ENCODE measurements around the gene HPSE2. TPM values are rescaled to one million over a fixed set of nuclear protein-coding genes. Genes with fewer than 3 reads are reported as not detected.

HPSE2 gene
- total RNA-seq, 1 donor from 2014 or later = not detected

GRCh38 chr10:98684019-98684899 is 551.4 kb downstream of the HPSE2 start:
- intact Hi-C loops (cut with DNase I) = no loop called here

GRCh38 chr10:98676895-98677294 is 558.8 kb downstream of the HPSE2 start:
- Histone ChIP-seq H3K27me3 (no peaks in the 10 kb centered on the region), H3K36me3 (no peaks in the 10 kb centered on the region), H3K4me1 (no peaks in the 10 kb centered on the region), H3K4me3 (no peak overlapping the region), H3K9me3 (no peaks in the 10 kb centered on the region), H3K27ac (no peak overlapping the region)
- no peak for DNase-seq (ENCODE audit: low spot score in 2 of 2)
- intact Hi-C loops (cut with DNase I) = no loop called here
- no peak for TF ChIP-seq CTCF (IDR thresholded peaks at IDR 0.05)

More at GRCh38 chr10:98684019-98684899, 551.4 kb downstream of the HPSE2 start:
- H3K36me3 ChIP-seq = no peaks in the 10 kb centered on the region
- no peak for TF ChIP-seq CTCF (IDR thresholded peaks at IDR 0.05)
- no peak overlapping the region for H3K27ac ChIP-seq
- H3K4me3 ChIP-seq = no peak overlapping the region
- no peaks in the 10 kb centered on the region for H3K4me1 ChIP-seq
- no peaks in the 10 kb centered on the region for H3K27me3 ChIP-seq
- peaks cover 0 to 5% of the 10 kb centered on the region in 2 donors for H3K9me3 ChIP-seq
- DNase-seq (ENCODE audit: low spot score in 2 of 2) = no peak

- intact Hi-C loops (cut with DNase I) = no loop called here
These were observed 559.8 kb downstream of the HPSE2 start for GRCh38 chr10:98675902-98676301.

GRCh38 chr10:98673171-98673782 is 562.4 kb downstream of the HPSE2 start:
- no peak for TF ChIP-seq CTCF (IDR thresholded peaks at IDR 0.05)
- no peaks in the 10 kb centered on the region for H3K36me3 ChIP-seq
- no peak for DNase-seq (ENCODE audit: low spot score in 2 of 2)
- no peak overlapping the region for H3K4me3 ChIP-seq
- intact Hi-C loops (cut with DNase I) = no loop called here
- H3K27ac ChIP-seq = no peak overlapping the region
- H3K4me1 ChIP-seq = no peaks in the 10 kb centered on the region
- no peaks in the 10 kb centered on the region for H3K27me3 ChIP-seq
- H3K9me3 ChIP-seq = no peaks in the 10 kb centered on the region

More at GRCh38 chr10:98675902-98676301, 559.8 kb downstream of the HPSE2 start:
- Histone ChIP-seq H3K9me3 (no peaks in the 10 kb centered on the region), H3K36me3 (no peaks in the 10 kb centered on the region), H3K4me3 (no peak overlapping the region), H3K4me1 (no peaks in the 10 kb centered on the region), H3K27ac (no peak overlapping the region), H3K27me3 (no peaks in the 10 kb centered on the region)
- no peak for TF ChIP-seq CTCF (IDR thresholded peaks at IDR 0.05)
- no peak for DNase-seq (ENCODE audit: low spot score in 2 of 2)

GRCh38 chr10:98667081-98667480 is 568.6 kb downstream of the HPSE2 start:
- Histone ChIP-seq H3K36me3 (no peaks in the 10 kb centered on the region), H3K4me3 (no peak overlapping the region), H3K4me1 (no peaks in the 10 kb centered on the region), H3K27me3 (no peaks in the 10 kb centered on the region), H3K9me3 (peaks cover 0 to 16% of the 10 kb centered on the region in 2 donors), H3K27ac (no peak overlapping the region)
- intact Hi-C loops (cut with DNase I) = no loop called here
- TF ChIP-seq CTCF (IDR thresholded peaks at IDR 0.05) = no peak
- DNase-seq (ENCODE audit: low spot score in 2 of 2) = no peak
